WTC11 (cell line): ENCODE measurements around the gene BSN. TPM values are rescaled to one million over a fixed set of nuclear protein-coding genes. Genes with fewer than 3 reads are reported as not detected.

Experiments used
- ATAC-seq: fragments of 200-7000 bp; cut with Tn5 transposase; 2 replicates; pipeline ENCODE4 v1.10.0; 2021; ENCODE audit warnings: mild to moderate bottlenecking, moderate library complexity
- CTCF ChIA-PET: fragments of 300-600 bp; sonication (Branson Sonifier 250); formaldehyde crosslinking; loops from one replicate; lab custom pipeline; 2021; ENCODE audit warnings: antibody characterized with exemption; lab: Charles Lee
- POLR2A ChIA-PET: fragments of 350-600 bp; sonication (Branson Sonifier 250); formaldehyde crosslinking; loops from one replicate; lab custom pipeline; 2021; ENCODE audit warnings: antibody characterized with exemption; lab: Charles Lee
- DNase-seq: peaks from one replicate; pipeline ENCODE4 v3.0.0; 2021; ENCODE audit warnings: low spot score
- H3K27ac Mint-ChIP-seq: 2 replicates; pipeline ENCODE4 v1.8.0; 2021; ENCODE audit warnings: mixed read lengths
- H3K27me3 Mint-ChIP-seq: 2 replicates; pipeline ENCODE4 v1.8.0; 2021; ENCODE audit warnings: low read depth, mild to moderate bottlenecking, moderate library complexity, mixed read lengths
- H3K36me3 Mint-ChIP-seq: 2 replicates; pipeline ENCODE4 v1.8.0; 2021; ENCODE audit warnings: mixed read lengths
- H3K4me1 Mint-ChIP-seq: 2 replicates; pipeline ENCODE4 v1.8.0; 2022; ENCODE audit warnings: mixed read lengths
- H3K4me3 Mint-ChIP-seq: 2 replicates; pipeline ENCODE4 v1.8.0; 2021; ENCODE audit warnings: mild to moderate bottlenecking, moderate library complexity, mixed read lengths
- H3K9me3 Mint-ChIP-seq: 2 replicates; pipeline ENCODE4 v1.8.0; 2021; ENCODE audit warnings: mixed read lengths
- ELF4 ChIP-seq: sonication (generic); formaldehyde crosslinking; IDR thresholded peaks from 2 replicates; pipeline ENCODE4 v1.8.1; 2022; ENCODE audit warnings: low read depth, mild to moderate bottlenecking, moderate library complexity, missing genetic modification reagents
- ESRRA ChIP-seq: sonication (generic); formaldehyde crosslinking; IDR thresholded peaks from 2 replicates; pipeline ENCODE4 v1.8.1; 2022; ENCODE audit warnings: mild to moderate bottlenecking, missing genetic modification reagents, borderline replicate concordance
- GABPB1 ChIP-seq: sonication (generic); formaldehyde crosslinking; IDR thresholded peaks from 2 replicates; pipeline ENCODE4 v1.8.1; 2023; ENCODE audit warnings: mild to moderate bottlenecking, missing genetic modification reagents
- GRHL2 ChIP-seq: fragments of 250-450 bp; sonication (Bioruptor Pico); IDR thresholded peaks from 2 replicates; pipeline ENCODE4 v1.8.0; 2022; ENCODE audit warnings: mild to moderate bottlenecking, moderate library complexity; ENCODE audit not compliant: insufficient replicate concordance, severe bottlenecking
- JAZF1 ChIP-seq: fragments of 250-450 bp; sonication (Bioruptor Pico); IDR thresholded peaks from 2 replicates; pipeline ENCODE4 v1.9.0; 2021; ENCODE audit warnings: moderate library complexity, mild to moderate bottlenecking, inconsistent platforms
- NFATC4 ChIP-seq: fragments of 250-450 bp; sonication (Bioruptor Pico); IDR thresholded peaks from 2 replicates; pipeline ENCODE4 v1.9.0; 2021; ENCODE audit warnings: mild to moderate bottlenecking
- NFE2L1 ChIP-seq: sonication (generic); formaldehyde crosslinking; IDR thresholded peaks from 2 replicates; pipeline ENCODE4 v1.8.1; 2023; ENCODE audit warnings: missing genetic modification reagents
- NR1H2 ChIP-seq: sonication (generic); formaldehyde crosslinking; IDR thresholded peaks from 2 replicates; pipeline ENCODE4 v1.9.0; 2021; ENCODE audit warnings: mild to moderate bottlenecking, moderate library complexity, missing genetic modification reagents
- NR2C2 ChIP-seq: sonication (generic); formaldehyde crosslinking; IDR thresholded peaks from 2 replicates; pipeline ENCODE4 v1.8.0; 2022; ENCODE audit warnings: mild to moderate bottlenecking, missing genetic modification reagents
- PRRX2 ChIP-seq: fragments of 250-450 bp; sonication (Bioruptor Pico); IDR thresholded peaks from 2 replicates; pipeline ENCODE4 v1.8.0; 2021; ENCODE audit warnings: mild to moderate bottlenecking
- RELA ChIP-seq: sonication (generic); formaldehyde crosslinking; IDR thresholded peaks from 2 replicates; pipeline ENCODE4 v1.8.1; 2022; ENCODE audit warnings: missing genetic modification reagents, mild to moderate bottlenecking, borderline replicate concordance
- SMAD3 ChIP-seq: sonication (generic); formaldehyde crosslinking; IDR thresholded peaks from 2 replicates; pipeline ENCODE4 v1.8.0; 2022; ENCODE audit warnings: missing genetic modification reagents, mild to moderate bottlenecking, borderline replicate concordance
- SOX15 ChIP-seq: fragments of 250-450 bp; sonication (Bioruptor Pico); IDR thresholded peaks from 2 replicates; pipeline ENCODE4 v1.9.0; 2021; ENCODE audit warnings: mild to moderate bottlenecking
- SP1 ChIP-seq: sonication (generic); formaldehyde crosslinking; conservative IDR thresholded peaks from 2 replicates; pipeline ENCODE4 v1.8.1; 2022; ENCODE audit warnings: missing genetic modification reagents
- ZNF121 ChIP-seq: sonication (generic); formaldehyde crosslinking; IDR thresholded peaks from 2 replicates; pipeline ENCODE4 v1.8.0; 2023; ENCODE audit warnings: missing genetic modification reagents
- ZNF219 ChIP-seq: sonication (generic); formaldehyde crosslinking; IDR thresholded peaks from 2 replicates; pipeline ENCODE4 v1.8.0; 2023; ENCODE audit warnings: missing genetic modification reagents, mild to moderate bottlenecking, borderline replicate concordance
- ZNF232 ChIP-seq: sonication (generic); formaldehyde crosslinking; IDR thresholded peaks from 2 replicates; pipeline ENCODE4 v1.8.0; 2022; ENCODE audit warnings: mild to moderate bottlenecking, missing genetic modification reagents
- ZNF263 ChIP-seq: sonication (generic); formaldehyde crosslinking; IDR thresholded peaks from 2 replicates; pipeline ENCODE4 v1.8.1; 2022; ENCODE audit warnings: low read depth, mild to moderate bottlenecking, moderate library complexity, missing genetic modification reagents
- ZNF416 ChIP-seq: fragments of 250-450 bp; sonication (Bioruptor Pico); IDR thresholded peaks from 2 replicates; pipeline ENCODE4 v1.9.0; 2021; ENCODE audit warnings: mild to moderate bottlenecking, inconsistent platforms
- total RNA-seq: library from RNA; stranded (reverse); gene quantifications from 3 replicates; pipeline ENCODE4 v1.2.3, GENCODE V29; 2021
- TF ChIP-seq, protein P1 (sequence below): sonication (generic); formaldehyde crosslinking; IDR thresholded peaks from 2 replicates; pipeline ENCODE4 v1.8.0; 2022; ENCODE audit warnings: mild to moderate bottlenecking, missing genetic modification reagents
- TF ChIP-seq, protein P2 (sequence below): fragments of 250-450 bp; sonication (Bioruptor Pico); IDR thresholded peaks from 2 replicates; pipeline ENCODE4 v1.8.0; 2021; ENCODE audit warnings: mild to moderate bottlenecking
- TF ChIP-seq, protein P3 (sequence below): fragments of 200-600 bp; IDR thresholded peaks from 2 replicates; pipeline ENCODE4 v1.8.0; 2022; ENCODE audit warnings: antibody characterized with exemption
- TF ChIP-seq, protein P4 (sequence below): sonication (generic); formaldehyde crosslinking; IDR thresholded peaks from 2 replicates; pipeline ENCODE4 v1.8.1; 2023; ENCODE audit warnings: mild to moderate bottlenecking, missing genetic modification reagents

Gene BSN
- total RNA-seq, 1 experiment from 2014 or later = 2.8 TPM

DNA sequence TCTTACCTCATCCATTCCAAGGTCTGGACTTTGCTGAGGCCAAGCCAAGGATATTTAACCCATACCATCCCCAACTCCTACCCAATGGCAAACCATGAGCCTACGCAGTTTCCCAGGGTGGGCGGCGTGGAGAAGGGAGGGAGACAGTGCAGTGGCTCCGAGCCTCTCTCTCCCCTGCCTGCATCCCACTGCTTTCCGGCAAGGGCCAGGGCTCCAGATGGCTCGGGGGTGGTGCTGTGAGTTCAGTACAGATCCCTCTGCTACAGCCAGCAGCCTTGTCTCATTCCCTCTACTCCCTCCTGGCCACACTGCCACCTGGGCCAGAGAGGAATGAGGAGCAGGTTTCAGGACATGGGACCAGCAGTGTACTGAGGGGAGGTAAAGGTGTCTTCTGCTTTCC, 75.6 kb downstream of the BSN start:
- H3K4me3 Mint-ChIP-seq = no peak overlapping the region
- ATAC-seq (no peak), DNase-seq (no peak)
- TF ChIP-seq ZNF232 (CRISPR knock-in tag) (no peak), ZNF263 (no peak), NR1H2 (CRISPR knock-in tag) (no peak), ELF4 (CRISPR knock-in tag) (no peak), NFE2L1 (CRISPR knock-in tag) (no peak), ZNF219 (CRISPR knock-in tag) (no peak), GABPB1 (CRISPR knock-in tag) (no peak), PRRX2 (CRISPR knock-in tag) (no peak), NR2C2 (no peak), SOX15 (CRISPR knock-in tag) (no peak), GRHL2 (CRISPR knock-in tag) (no peak), ESRRA (no peak), ZNF121 (CRISPR knock-in tag) (no peak)
- TF ChIP-seq, protein P1, sequence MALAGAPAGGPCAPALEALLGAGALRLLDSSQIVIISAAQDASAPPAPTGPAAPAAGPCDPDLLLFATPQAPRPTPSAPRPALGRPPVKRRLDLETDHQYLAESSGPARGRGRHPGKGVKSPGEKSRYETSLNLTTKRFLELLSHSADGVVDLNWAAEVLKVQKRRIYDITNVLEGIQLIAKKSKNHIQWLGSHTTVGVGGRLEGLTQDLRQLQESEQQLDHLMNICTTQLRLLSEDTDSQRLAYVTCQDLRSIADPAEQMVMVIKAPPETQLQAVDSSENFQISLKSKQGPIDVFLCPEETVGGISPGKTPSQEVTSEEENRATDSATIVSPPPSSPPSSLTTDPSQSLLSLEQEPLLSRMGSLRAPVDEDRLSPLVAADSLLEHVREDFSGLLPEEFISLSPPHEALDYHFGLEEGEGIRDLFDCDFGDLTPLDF (CRISPR knock-in tag) = no peak
- TF ChIP-seq, protein P2, sequence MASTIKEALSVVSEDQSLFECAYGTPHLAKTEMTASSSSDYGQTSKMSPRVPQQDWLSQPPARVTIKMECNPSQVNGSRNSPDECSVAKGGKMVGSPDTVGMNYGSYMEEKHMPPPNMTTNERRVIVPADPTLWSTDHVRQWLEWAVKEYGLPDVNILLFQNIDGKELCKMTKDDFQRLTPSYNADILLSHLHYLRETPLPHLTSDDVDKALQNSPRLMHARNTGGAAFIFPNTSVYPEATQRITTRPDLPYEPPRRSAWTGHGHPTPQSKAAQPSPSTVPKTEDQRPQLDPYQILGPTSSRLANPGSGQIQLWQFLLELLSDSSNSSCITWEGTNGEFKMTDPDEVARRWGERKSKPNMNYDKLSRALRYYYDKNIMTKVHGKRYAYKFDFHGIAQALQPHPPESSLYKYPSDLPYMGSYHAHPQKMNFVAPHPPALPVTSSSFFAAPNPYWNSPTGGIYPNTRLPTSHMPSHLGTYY (CRISPR knock-in tag) = no peak
- peaks cover 13% of the 10 kb centered on the region for H3K9me3 Mint-ChIP-seq
- POLR2A ChIA-PET = no interaction called here
- no peaks in the 10 kb centered on the region for H3K4me1 Mint-ChIP-seq
- H3K27me3 Mint-ChIP-seq = peaks cover 3% of the 10 kb centered on the region; the same call in 1 of the 2 replicates
- CTCF ChIA-PET = interaction anchor here (2.1 kb wide), 1 partner anchor 90 kb away, joined by 6 read pairs; no protein-coding TSS in a partner anchor
- H3K27ac Mint-ChIP-seq = no peak overlapping the region
- H3K36me3 Mint-ChIP-seq = no peaks in the 10 kb centered on the region

DNA sequence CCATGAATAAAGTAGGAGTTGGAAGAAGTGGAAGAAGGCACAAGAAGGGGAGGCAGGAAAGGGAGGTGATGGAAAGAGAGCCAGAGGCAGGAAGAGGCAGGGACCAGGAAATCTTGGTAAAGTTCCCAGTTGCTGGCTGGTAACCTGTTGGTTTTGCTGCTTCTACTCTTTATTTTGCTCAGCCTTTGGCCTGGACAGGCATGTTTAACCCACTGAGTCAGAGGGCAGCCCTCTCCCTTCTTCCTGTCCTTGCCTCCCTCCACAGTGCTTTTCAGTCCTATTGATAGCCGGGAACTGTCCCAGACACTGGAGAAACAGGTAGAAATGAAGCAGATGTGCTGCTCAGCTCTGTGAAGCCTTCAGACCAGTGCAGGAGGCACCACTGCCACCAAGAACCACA, 76.5 kb downstream of the BSN start:
- TF ChIP-seq, protein P3, sequence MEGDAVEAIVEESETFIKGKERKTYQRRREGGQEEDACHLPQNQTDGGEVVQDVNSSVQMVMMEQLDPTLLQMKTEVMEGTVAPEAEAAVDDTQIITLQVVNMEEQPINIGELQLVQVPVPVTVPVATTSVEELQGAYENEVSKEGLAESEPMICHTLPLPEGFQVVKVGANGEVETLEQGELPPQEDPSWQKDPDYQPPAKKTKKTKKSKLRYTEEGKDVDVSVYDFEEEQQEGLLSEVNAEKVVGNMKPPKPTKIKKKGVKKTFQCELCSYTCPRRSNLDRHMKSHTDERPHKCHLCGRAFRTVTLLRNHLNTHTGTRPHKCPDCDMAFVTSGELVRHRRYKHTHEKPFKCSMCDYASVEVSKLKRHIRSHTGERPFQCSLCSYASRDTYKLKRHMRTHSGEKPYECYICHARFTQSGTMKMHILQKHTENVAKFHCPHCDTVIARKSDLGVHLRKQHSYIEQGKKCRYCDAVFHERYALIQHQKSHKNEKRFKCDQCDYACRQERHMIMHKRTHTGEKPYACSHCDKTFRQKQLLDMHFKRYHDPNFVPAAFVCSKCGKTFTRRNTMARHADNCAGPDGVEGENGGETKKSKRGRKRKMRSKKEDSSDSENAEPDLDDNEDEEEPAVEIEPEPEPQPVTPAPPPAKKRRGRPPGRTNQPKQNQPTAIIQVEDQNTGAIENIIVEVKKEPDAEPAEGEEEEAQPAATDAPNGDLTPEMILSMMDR = no peak
- no peak for TF ChIP-seq NFATC4 (CRISPR knock-in tag)
- no peak for TF ChIP-seq RELA (CRISPR knock-in tag)
- TF ChIP-seq ZNF416 (CRISPR knock-in tag) = no peak
- TF ChIP-seq JAZF1 (CRISPR knock-in tag) = no peak
- no peak for TF ChIP-seq ZNF263
- TF ChIP-seq ZNF219 (CRISPR knock-in tag) = no peak
- no peak for TF ChIP-seq SMAD3 (CRISPR knock-in tag)
- TF ChIP-seq, protein P4, sequence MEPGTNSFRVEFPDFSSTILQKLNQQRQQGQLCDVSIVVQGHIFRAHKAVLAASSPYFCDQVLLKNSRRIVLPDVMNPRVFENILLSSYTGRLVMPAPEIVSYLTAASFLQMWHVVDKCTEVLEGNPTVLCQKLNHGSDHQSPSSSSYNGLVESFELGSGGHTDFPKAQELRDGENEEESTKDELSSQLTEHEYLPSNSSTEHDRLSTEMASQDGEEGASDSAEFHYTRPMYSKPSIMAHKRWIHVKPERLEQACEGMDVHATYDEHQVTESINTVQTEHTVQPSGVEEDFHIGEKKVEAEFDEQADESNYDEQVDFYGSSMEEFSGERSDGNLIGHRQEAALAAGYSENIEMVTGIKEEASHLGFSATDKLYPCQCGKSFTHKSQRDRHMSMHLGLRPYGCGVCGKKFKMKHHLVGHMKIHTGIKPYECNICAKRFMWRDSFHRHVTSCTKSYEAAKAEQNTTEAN (CRISPR knock-in tag) = no peak
- no peak for TF ChIP-seq SP1
- Mint-ChIP-seq H3K27me3 (peaks cover 3% of the 10 kb centered on the region; the same call in 1 of the 2 replicates), H3K4me1 (no peaks in the 10 kb centered on the region), H3K9me3 (peaks cover 13% of the 10 kb centered on the region), H3K27ac (no peak overlapping the region), H3K4me3 (no peak overlapping the region), H3K36me3 (no peaks in the 10 kb centered on the region)
- ATAC-seq (no peak), DNase-seq (no peak)
- ChIA-PET POLR2A (no interaction called here), CTCF (interaction anchor here (2.1 kb wide), 1 partner anchor 91 kb away, joined by 6 read pairs; no protein-coding TSS in a partner anchor)
